Adrenal gland (tissue), 12 donors: ENCODE measurements around the gene EPN3. TPM values are rescaled to one million over a fixed set of nuclear protein-coding genes. Genes with fewer than 3 reads are reported as not detected.

Experiments used
- DNase-seq, 7 donors: peaks; one replicate each; pipeline ENCODE4 v3.0.0-alpha.2; 2019 to 2020
- H3K27ac ChIP-seq, 5 donors: fragments of 200-600 bp; sonication (generic) in 4 of 5; 1 replicate in 3 of 5; 2 replicates in 2 of 5; pipeline versions ENCODE4 v1.5.1 to v1.8.0; 2016 to 2020; ENCODE audit warnings: mild to moderate bottlenecking in 1 of 5
- H3K27me3 ChIP-seq: fragments of 200-600 bp; 2 replicates; pipeline ENCODE4 v1.8.0; 2021
- H3K36me3 ChIP-seq, 2 donors: fragments of 200-600 bp; replicated peaks in 1 of 2; 1 replicate in 1 of 2; 2 replicates in 1 of 2; pipeline versions ENCODE4 v1.5.1 to v1.8.0; 2018 to 2022
- H3K4me1 ChIP-seq, 2 donors: fragments of 200-600 bp; replicated peaks in 1 of 2; 1 replicate in 1 of 2; 2 replicates in 1 of 2; pipeline versions ENCODE4 v1.5.1 to v1.8.0; 2018 to 2021
- H3K4me3 ChIP-seq, 4 donors: fragments of 200-600 bp; sonication (generic) in 3 of 4; one replicate each; pipeline ENCODE4 v1.5.1; 2016 to 2018
- H3K9me3 ChIP-seq, 3 donors: fragments of 200-600 bp; sonication (generic) in 1 of 3; replicated peaks in 1 of 3; 1 replicate in 2 of 3; 2 replicates in 1 of 3; pipeline versions ENCODE4 v1.5.1 to v1.8.0; 2016 to 2021
- POLR2A ChIP-seq, 2 donors: fragments of 450-650 bp; IDR thresholded peaks; one replicate each; pipeline ENCODE4 v1.6.1; 2017; ENCODE audit warnings: antibody characterized with exemption in 2 of 2, mild to moderate bottlenecking in 2 of 2, moderate library complexity in 1 of 2
- WGBS, 4 donors: extraction: QIAGEN DNeasy Blood & Tissue Kit in 2 of 4; methylation state at CpG; one replicate each; pipeline versions ENCODE4 v1.1.5 to v1.1.7; 2013 to 2017; 5-methylcytosine and 5-hydroxymethylcytosine counted together
- intact Hi-C, 2 donors: fragments of 100-400 bp; cut with DNase I; formaldehyde crosslinking; loops; one replicate each; pipeline versions ENCODE4 v1.14.1 to v1.15.0; 2022 to 2023
- polyA plus RNA-seq, 3 donors: library from polyadenylated mRNA; stranded (reverse); fragments of 200-250 nt in 2 of 3; fragments of 350-450 nt in 1 of 3; fragmentation: Illumina TruSeq in 1 of 3; extraction: RNeasy Lipid Tissue Mini Kit (QIAGEN cat#74804) in 1 of 3; gene quantifications; one replicate each; pipeline ENCODE4 v1.2.3, GENCODE V29; 2013 to 2014
- total RNA-seq, 9 donors: library from RNA; depleted of rRNA in 4 of 9; stranded (reverse); fragments of >200 nt in 4 of 9; fragments of 120-200 nt in 1 of 9; fragmentation: NEBNext Ultra II Directional in 1 of 9; extraction: Animal tissue kit (Norgen Biotek cat#: 25700) in 1 of 9; gene quantifications; one replicate each; pipeline versions ENCODE4 v1.1.0 to v1.2.4, GENCODE V29; 2013 to 2023
- TF ChIP-seq, protein P1 (sequence below), 6 experiments: fragments of 450-650 bp in 4 of 6; fragments of 200-600 bp in 2 of 6; sonication (generic) in 1 of 6; IDR thresholded peaks; 1 replicate in 5 of 6; 2 replicates in 1 of 6; pipeline versions ENCODE4 v1.5.1 to v1.8.0; 2016 to 2021; ENCODE audit warnings: antibody characterized with exemption in 6 of 6, mild to moderate bottlenecking in 2 of 6, moderate library complexity in 1 of 6
- donor health status: healthy with polysubstance abuse.
- donor health status: Bipolar disorder and iron deficiency.
- donor health status: DM: yes; HTN: yes; CAD: no.
- donor health status: DM: no; HTN: no; CAD: no.
- donor health status: DM: no; HTN: no; CAD: no.
- donor health status: DM: yes; HTN: yes; CAD: no.

Gene EPN3
- total and polyA plus RNA-seq, 12 donors: 1.2 to 96.1 (median 27.9) TPM

DNA sequence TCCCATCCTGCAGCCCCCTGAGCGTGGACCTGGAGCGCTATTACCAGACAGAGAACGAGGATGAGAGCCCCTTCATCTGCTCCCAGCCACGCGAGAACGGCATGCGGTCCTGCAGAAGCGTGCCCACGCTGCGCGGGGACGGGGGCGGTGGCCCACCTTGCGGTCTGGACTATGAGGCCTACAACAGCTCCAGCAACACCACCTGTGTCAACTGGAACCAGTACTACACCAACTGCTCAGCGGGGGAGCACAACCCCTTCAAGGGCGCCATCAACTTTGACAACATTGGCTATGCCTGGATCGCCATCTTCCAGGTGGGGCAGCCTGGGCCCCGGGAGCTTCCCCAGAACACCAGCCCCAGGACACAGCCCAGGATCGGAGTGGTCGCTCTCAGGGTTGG is 40.0 kb downstream of the EPN3 start:
- intact Hi-C loops: no loop called here
- H3K27me3 ChIP-seq: no peaks in the 10 kb centered on the region
- no peak overlapping the region for H3K4me3 ChIP-seq
- no peak for DNase-seq
- H3K36me3 ChIP-seq: no peaks in the 10 kb centered on the region
- no peaks in the 10 kb centered on the region for H3K4me1 ChIP-seq
- H3K9me3 ChIP-seq: no peaks in the 10 kb centered on the region
- WGBS, 4 donors: 94 to 97% (median 96%) methylated on average over 12 to 20 of the region's 20 CpGs
- TF ChIP-seq, protein P1, sequence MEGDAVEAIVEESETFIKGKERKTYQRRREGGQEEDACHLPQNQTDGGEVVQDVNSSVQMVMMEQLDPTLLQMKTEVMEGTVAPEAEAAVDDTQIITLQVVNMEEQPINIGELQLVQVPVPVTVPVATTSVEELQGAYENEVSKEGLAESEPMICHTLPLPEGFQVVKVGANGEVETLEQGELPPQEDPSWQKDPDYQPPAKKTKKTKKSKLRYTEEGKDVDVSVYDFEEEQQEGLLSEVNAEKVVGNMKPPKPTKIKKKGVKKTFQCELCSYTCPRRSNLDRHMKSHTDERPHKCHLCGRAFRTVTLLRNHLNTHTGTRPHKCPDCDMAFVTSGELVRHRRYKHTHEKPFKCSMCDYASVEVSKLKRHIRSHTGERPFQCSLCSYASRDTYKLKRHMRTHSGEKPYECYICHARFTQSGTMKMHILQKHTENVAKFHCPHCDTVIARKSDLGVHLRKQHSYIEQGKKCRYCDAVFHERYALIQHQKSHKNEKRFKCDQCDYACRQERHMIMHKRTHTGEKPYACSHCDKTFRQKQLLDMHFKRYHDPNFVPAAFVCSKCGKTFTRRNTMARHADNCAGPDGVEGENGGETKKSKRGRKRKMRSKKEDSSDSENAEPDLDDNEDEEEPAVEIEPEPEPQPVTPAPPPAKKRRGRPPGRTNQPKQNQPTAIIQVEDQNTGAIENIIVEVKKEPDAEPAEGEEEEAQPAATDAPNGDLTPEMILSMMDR (IDR thresholded peaks at IDR 0.05): no peak
- no peak for TF ChIP-seq POLR2A (IDR thresholded peaks at IDR 0.05)
- H3K27ac ChIP-seq: no peak overlapping the region

DNA sequence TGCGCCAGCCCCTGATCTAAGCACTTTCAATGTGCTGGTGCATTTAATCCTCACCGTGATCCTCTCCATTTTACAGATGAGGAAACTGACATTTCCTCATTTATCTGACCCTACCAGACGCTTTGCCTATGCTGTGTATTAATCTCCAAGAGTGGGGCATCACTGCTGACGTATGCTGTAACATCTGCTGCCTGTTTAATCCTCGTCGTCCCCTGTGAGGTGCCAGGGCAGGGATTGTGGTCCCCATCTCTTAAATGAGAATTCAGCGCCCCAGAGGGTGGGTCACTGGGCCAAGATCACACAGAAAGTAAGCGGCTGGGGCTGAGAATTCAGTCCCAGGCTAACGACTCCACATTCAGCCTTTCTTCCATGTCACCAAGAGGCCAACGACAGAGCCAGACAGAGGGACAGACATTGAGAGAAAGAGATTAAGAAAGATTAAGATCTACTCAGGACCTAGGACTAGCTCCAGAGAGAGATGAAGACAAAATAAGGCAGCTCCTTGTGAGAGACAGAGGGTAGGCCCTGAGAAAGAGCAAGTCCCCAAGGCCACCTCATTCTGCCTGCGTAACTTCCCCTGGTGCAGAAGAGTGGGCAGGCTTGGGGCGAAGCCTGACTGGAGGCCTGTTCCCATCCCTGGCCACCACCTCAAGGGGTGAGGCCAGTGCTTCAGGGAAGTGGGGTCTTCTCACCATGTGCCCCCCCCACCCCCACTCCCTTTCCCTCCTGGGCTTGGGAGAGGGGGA is 41.5 kb downstream of the EPN3 start:
- intact Hi-C loops: no loop called here
- H3K4me3 ChIP-seq: no peak overlapping the region
- no peaks in the 10 kb centered on the region for H3K27me3 ChIP-seq
- H3K36me3 ChIP-seq: no peaks in the 10 kb centered on the region
- 88 to 93% (median 92%) methylated on average over 11 to 12 of the region's 12 CpGs for WGBS, 4 donors
- DNase-seq: no peak
- TF ChIP-seq, protein P1 (IDR thresholded peaks at IDR 0.05): no peak
- no peak for TF ChIP-seq POLR2A (IDR thresholded peaks at IDR 0.05)
- H3K9me3 ChIP-seq: no peaks in the 10 kb centered on the region
- H3K27ac ChIP-seq: no peak overlapping the region
- no peaks in the 10 kb centered on the region for H3K4me1 ChIP-seq

DNA sequence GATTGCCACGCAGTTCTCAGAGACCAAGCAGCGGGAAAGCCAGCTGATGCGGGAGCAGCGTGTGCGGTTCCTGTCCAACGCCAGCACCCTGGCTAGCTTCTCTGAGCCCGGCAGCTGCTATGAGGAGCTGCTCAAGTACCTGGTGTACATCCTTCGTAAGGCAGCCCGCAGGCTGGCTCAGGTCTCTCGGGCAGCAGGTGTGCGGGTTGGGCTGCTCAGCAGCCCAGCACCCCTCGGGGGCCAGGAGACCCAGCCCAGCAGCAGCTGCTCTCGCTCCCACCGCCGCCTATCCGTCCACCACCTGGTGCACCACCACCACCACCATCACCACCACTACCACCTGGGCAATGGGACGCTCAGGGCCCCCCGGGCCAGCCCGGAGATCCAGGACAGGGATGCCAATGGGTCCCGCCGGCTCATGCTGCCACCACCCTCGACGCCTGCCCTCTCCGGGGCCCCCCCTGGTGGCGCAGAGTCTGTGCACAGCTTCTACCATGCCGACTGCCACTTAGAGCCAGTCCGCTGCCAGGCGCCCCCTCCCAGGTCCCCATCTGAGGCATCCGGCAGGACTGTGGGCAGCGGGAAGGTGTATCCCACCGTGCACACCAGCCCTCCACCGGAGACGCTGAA is 43.2 kb downstream of the EPN3 start:
- no peaks in the 10 kb centered on the region for H3K36me3 ChIP-seq
- intact Hi-C loops: no loop called here
- 88 to 96% (median 91%) methylated on average over 4 to 33 of the region's 33 CpGs for WGBS, 4 donors
- H3K4me1 ChIP-seq: no peaks in the 10 kb centered on the region
- no peak overlapping the region for H3K27ac ChIP-seq
- no peak for DNase-seq
- TF ChIP-seq POLR2A (IDR thresholded peaks at IDR 0.05): no peak
- TF ChIP-seq, protein P1 (IDR thresholded peaks at IDR 0.05): no peak
- H3K4me3 ChIP-seq: no peak overlapping the region
- no peaks in the 10 kb centered on the region for H3K9me3 ChIP-seq
- H3K27me3 ChIP-seq: no peaks in the 10 kb centered on the region

DNA sequence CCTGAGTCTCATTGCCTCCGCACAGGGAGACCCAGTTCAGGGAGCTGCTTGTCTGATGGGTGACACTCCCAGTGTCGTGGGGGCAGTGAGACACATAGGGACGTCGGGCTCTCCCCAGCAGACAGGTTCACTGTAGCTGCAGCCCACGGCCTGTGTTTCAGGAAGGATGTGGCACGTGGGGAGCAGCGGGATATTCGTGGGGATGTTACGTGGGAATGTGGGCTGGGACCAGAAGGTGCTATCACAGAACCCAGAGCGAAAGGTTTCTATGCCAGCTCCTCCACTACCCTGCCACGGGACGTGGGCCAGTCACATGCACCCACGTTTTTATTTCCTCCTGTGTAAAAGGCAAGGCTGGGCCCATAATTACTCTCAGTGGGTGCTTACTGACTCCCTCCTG is 44.3 kb downstream of the EPN3 start:
- 70 to 80% (median 78%) methylated on average over 3 to 13 of the region's 13 CpGs for WGBS, 4 donors
- intact Hi-C loops: no loop called here
- H3K4me1 ChIP-seq: no peaks in the 10 kb centered on the region
- H3K36me3 ChIP-seq: no peaks in the 10 kb centered on the region
- no peak overlapping the region for H3K27ac ChIP-seq
- TF ChIP-seq, protein P1 (IDR thresholded peaks at IDR 0.05): no peak
- no peak for TF ChIP-seq POLR2A (IDR thresholded peaks at IDR 0.05)
- no peak for DNase-seq
- no peaks in the 10 kb centered on the region for H3K27me3 ChIP-seq
- no peaks in the 10 kb centered on the region for H3K9me3 ChIP-seq
- H3K4me3 ChIP-seq: no peak overlapping the region
